Measurements from ENCODE around the gene SNX33.
"Not testable (repeated sequence)": the region's sequence is repeated elsewhere in the genome, so short reads cannot be mapped to it uniquely, and the experiment has no call there.

The SNX33 gene

DNA sequence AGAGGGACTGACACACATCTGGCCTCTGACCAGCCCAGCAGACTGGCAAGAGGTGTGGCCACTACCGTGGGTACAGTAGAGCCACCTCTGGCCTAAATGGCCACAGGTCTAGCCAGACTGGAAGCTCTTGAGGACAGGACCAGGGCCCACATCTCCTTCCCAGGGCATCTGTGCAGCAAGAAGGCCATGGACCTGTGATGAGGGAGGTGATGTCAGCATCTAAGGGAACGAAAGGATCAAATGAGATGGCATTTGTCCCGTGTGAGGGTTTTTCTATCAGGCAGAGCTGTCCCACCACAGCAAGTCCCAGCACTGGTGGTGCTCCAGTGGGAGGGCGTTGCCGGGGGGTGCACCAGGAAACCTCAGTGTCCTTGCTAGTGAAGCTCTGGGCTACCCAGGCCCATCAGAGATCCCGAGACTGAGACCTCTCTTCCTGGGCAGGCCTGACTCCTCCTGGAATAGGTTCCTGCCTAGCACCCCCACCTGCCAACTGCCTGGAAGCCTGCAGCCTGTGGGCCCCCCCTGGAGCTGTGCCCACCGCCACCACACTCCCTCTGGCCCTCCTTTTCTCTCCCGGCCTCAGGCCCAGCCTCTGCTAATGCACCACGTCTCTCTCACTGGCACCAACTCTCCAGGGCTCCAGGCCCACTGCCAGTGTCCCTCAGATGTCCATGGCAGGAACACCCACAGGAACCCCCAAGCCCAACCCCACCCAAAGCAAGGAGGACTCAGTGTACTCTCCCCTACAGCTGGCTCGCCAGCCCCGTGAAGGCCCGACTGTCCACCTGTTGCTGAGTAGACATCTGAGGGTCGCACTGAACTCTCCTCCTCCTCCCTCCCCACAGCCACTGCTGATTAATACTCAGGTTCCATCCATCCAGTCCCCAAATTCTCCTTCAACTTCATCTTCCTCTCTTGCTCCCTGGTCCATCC, 53.6 kb downstream of the SNX33 start:
- DNase-seq: not testable (repeated sequence)

DNA sequence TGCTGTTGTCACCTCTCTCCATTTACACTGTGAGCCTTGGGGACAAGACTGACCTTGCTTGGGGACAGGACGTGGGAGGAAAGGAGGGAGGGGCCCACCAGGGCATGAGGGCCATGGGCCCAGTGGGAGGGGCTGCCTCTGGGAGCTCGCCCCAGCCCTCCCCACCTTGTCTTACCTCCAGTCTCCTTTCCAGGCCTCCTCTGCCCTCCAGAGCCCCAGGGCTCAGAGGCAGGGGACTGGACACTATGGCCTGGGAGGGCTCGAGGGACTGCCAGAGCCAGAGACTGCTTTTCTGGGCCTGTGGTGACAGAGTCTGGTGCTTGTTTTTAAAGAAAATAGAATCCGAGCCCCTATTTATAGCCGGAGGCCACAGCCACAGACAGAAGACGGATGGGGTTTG, 54.7 kb downstream of the SNX33 start:
- no peak for DNase-seq

DNA sequence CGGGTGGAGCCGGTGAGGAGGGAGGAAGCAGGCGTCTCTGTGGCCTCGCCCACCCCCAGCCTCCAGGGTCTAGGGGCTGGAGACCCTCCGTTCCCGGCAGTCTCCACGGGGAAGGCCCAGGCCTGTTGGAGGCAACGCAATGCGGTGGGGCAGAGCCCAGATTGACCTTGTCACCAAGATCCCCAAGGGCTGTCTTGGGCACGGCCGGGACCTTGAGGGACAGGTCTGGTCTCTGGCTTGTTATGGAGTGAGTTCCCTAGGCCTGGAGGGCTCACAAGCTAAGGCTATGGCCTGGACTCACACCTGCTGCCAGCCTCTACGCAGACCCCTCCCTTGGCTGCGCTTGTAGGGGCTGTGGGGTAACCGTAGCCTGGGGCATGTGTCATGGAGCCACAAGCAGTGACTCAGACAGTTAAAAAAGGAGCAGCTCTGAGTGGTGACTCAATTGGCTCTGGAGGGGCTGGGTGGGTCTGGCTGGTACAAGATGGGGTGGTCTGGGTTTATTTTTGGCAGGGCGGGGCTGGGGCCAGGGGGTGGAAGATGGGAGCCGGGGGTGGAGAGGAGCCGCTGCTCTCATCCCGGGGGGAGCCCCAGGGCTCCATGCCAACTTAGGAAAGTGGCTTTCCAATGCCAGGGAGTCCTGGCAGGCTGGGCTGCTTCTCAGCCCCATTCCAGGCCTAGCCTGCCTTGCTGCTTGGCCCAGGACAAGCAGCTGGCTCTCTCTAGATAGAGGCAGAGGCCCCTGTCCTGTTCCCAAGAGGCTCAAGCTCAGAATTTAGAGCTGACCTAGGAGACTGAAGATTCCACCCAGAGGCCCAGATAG, 55.9 kb downstream of the SNX33 start:
- not testable (repeated sequence) for DNase-seq

DNA sequence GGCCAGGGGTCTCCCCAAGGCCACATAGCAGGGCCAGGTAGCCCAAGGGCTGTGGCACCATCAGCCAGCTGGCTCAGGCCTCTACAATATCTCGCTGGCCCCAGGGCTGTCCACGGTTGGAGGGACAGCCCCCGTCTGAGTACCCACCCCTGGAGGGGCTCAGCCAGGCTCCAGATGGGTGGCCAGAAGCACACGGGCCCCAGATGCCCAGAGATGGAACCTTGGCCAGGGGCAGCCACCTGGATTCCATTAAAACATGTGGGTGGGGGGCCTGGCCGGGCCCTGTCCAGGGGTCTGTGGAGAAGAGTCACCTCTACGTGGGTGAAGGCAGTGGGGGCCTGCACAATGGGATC, 56.5 kb downstream of the SNX33 start:
- no peak for DNase-seq

DNA sequence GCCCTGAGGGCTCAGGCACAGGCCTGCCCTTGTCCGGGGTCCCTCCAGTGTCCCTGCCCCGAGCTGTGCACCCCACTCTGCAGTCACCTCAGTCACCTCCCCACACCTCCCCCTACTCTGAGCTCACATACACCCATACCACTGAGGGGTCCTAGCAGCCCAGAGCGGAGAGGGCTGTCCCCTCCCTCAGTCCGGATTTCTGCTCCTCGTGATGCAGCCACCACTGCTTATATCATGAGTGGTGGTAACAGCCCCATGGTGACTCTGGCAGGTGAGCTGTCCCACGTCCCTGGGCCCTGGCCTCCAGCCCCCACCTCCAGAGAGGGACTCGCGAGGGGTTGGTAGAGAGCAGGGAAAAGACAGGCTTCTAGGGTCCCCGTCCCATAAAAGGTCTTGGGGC, 56.9 kb downstream of the SNX33 start:
- DNase-seq: no peak

DNA sequence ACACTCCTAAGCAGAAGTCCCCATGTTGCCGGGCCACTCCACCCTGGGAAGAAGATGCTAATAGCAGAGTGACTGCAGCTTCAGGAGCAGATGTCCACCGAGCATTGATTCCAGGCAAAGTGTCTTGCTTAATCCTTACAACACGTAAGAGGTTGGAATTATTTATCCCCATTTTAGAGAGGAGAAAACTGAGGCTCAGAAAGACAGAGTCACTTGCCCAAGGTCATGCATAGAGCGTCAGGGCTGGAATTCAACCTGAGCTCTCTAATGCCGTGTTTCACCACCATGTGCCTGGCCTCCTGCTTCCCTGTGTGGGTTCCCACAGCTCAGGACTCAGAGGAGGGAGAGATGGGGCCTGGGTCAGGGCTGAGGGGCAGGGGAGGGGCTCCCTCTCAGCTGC, 57.7 kb downstream of the SNX33 start:
- not testable (repeated sequence) for DNase-seq

DNA sequence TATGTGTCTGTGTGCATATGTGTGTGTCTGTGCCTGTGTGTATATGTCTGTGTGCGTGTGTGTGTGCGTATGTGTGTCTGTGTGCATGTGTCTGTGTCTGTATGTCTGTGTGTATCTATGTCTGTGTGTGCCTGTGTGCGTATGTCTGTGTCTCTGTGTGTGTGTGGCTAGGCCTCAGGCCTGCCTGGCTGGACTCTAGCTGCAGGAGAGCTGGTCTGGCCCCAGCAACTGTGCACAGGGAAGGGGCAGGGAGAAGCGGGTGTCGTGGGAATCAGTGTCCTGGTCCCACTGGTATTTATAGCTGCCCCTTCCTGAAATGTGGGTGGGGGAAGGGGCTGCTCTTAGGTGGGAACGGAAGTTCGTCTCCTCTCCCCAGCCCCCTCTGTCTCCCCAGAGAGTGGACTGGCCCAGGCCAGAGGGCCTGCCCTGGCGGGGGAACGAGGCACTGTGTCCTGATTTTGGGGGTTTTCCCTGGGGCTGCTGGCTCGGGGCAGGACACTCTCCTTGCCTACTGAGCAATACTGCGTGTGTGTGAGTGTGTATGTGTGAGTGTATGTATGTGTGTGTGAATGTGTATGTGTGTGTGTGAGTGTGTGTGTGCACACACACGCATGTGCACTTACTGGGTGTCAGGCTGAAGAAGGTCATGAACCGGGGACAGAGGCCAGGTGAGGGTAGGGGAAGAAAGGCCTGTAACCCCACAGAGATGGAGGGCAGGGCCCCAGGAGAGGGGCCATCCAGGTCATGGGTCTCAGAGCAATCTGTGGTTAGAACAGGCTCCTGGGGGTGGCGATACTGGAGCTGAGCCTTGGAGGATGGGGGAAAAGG, 58.4 kb downstream of the SNX33 start:
- no peak for DNase-seq

DNA sequence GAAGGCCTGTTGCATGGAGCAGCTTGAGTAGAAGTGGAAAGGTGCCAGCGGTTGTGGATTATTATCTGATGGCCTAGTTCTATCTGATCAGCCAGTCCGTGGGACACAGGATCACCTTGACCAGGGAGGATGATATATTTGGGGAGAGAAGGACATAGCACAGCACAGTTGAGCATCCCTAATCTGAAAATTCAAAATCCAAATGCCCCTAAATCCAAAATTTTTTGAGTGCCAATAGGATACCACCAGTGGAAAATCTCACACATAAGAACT, 58.9 kb downstream of the SNX33 start:
- DNase-seq: no peak

DNA sequence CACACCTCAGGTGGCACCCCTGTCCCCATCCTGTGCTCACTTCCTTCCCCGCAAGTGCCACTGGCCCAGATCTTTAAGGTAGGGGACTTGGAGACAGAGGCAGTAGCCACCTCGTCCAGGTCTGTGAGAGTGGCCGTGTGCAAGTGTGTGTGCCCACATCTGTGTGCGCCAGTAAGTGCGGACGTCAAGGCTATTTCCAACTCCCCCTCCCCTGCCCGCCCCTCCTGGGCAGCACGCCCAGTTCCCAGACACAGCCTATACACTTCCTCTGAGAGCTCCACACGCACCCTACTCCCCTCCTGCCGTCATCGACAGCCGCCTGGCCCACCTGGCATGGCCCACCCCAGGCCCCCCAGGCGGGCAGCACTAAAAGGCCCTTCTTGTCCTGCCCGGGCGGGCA, 61.7 kb downstream of the SNX33 start:
- not testable (repeated sequence) for DNase-seq

DNA sequence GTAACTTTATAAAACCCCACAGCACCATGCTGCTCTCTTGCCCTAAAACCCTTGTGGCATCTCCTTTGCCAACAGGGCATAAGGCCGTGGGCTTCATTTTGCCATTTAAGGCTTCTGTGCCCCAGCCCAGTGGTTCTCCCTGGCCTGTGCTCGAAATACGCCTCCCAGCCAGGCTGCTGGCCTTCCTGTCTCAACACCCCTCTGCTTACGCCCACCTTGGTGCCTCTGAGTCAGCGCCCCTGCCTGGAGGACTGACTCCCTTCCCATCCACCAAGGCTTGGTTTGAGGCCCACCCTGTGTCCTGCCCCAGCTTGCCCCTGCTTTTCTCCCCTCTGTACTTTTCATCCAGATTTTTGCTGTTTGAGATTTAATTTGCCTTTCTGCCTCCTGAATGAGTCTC, 63.2 kb downstream of the SNX33 start:
- DNase-seq: not testable (repeated sequence)

DNA sequence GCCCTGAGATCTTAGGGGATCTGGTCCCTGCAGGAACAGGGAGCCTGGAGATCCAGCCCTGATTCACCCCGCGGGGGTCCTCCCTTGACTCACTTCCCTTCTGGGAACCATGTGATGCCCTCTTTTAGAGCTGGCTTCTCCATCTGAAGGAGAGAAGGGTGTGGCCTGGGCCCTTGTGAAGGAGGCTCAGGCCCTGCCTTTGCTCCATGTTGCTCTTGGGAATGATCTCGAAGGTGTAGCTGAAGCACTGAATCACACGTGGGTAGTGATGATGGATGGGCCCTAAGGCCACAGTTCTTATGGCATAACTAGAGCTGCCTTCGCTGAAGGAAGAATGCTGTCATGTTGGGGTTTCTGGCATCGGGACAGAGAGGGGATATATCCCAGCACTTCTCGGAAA, 63.8 kb downstream of the SNX33 start:
- DNase-seq: not testable (repeated sequence)
